Spleen (tissue), 7 donors: ENCODE results near the gene ME1.

Experiments used
- CTCF ChIP-seq, 11 experiments: fragments of 200-600 bp in 7 of 11; fragments of 450-650 bp in 4 of 11; sonication (generic) in 4 of 11; IDR thresholded peaks in 8 of 11; conservative IDR thresholded peaks in 3 of 11; 1 replicate in 7 of 11; 2 replicates in 4 of 11; pipeline versions ENCODE4 v1.4.0 to v1.8.0; 2016 to 2021; ENCODE audit warnings: antibody characterized with exemption in 11 of 11, inconsistent platforms in 4 of 11, mild to moderate bottlenecking in 1 of 11
- POLR2AphosphoS5 ChIP-seq, 3 donors: sonication (generic); formaldehyde crosslinking; IDR thresholded peaks; one replicate each; pipeline ENCODE4 v1.5.1; 2017; ENCODE audit warnings: antibody characterized with exemption in 3 of 3
- donor health status: DM: no; HTN: no; CAD: no; lungs with moderate emphysema.
- donor health status: DM: no; HTN: no; CAD: no.
- donor health status: DM: no; HTN: no; CAD: no.

GRCh38 chr6:83378621-83379388 lies 52.0 kb downstream of the ME1 start:
- TF ChIP-seq CTCF (IDR thresholded peaks at IDR 0.05 in 8 of 11, conservative IDR thresholded peaks at IDR 0.05 in 3 of 11) (no peak), POLR2AphosphoS5 (IDR thresholded peaks at IDR 0.05) (no peak)
